ENCODE measurements around the gene SNCG. TPM values are rescaled to one million over a fixed set of nuclear protein-coding genes. Genes with fewer than 3 reads are reported as not detected.

Gene SNCG
- polyA plus RNA-seq, 3 donors, result 1.8 TPM; not detected in 2

GRCh38 chr10:86965986-86966654 lies 7.7 kb downstream of the SNCG start:
- Mint-ChIP-seq H3K4me3 (peak overlapping the region; percentile 66 to 82), H3K9me3 (peaks cover 0 to 7% (median 0%) of the 10 kb centered on the region in 7 donors), H3K4me1 (peaks cover 37% of the 10 kb centered on the region), H3K27me3 (ENCODE audit: low read depth in 3 of 3) (peaks cover 37 to 62% (median 45%) of the 10 kb centered on the region in 3 donors), H3K27ac (peak overlapping the region in 5 of 7 donors; percentile 9 to 66 (median 54)), H3K36me3 (peaks cover 0 to 4% of the 10 kb centered on the region in 2 donors)
- intact Hi-C loops (cut with micrococcal nuclease), result no loop called here
- no peaks in the 10 kb centered on the region for H3K9me3 ChIP-seq (replicated peaks in 1 of 2; ENCODE audit: control insufficient read depth in 1 of 2, insufficient read depth in 1 of 2, low read length in 2 of 2)
- peaks cover 19 to 36% of the 10 kb centered on the region in 2 donors for H3K27me3 ChIP-seq (ENCODE audit: control insufficient read depth in 2 of 2, insufficient read depth in 2 of 2, low read length in 2 of 2)
- DNase-seq, result no peak
- H3K27ac ChIP-seq (ENCODE audit: low read depth in 1 of 2, low read length in 2 of 2), result no peak overlapping the region
- H2AFZ ChIP-seq (ENCODE audit: insufficient read depth, low read depth, low read length, poor library complexity, severe bottlenecking), result peak overlapping the region; percentile 62
- peak overlapping the region in 1 of 3 experiments; percentile 24 for H3K4me3 ChIP-seq (replicated peaks in 1 of 3; ENCODE audit: low read depth in 2 of 3, low read length in 3 of 3)
- 33% methylated on average over 4 of the region's 11 CpGs for WGBS (ENCODE audit: insufficient coverage)
- H3K36me3 ChIP-seq (replicated peaks in 1 of 2; ENCODE audit: control insufficient read depth in 1 of 2, insufficient read depth in 2 of 2, low read length in 2 of 2), result no peaks in the 10 kb centered on the region
- no peaks in the 10 kb centered on the region for H3K79me2 ChIP-seq (ENCODE audit: insufficient read depth, low read length)
- peak overlapping the region; percentile 30 for H3K4me2 ChIP-seq (replicated peaks; ENCODE audit: extremely low read depth, low read length, poor library complexity, severe bottlenecking)
- H3K4me1 ChIP-seq (ENCODE audit: control insufficient read depth in 1 of 2, insufficient read depth in 2 of 2, low read length in 2 of 2), result peaks cover 43 to 48% of the 10 kb centered on the region in 2 donors
- H3K9ac ChIP-seq (ENCODE audit: insufficient read depth, low read length, poor library complexity, severe bottlenecking), result no peak overlapping the region
- no peak for TF ChIP-seq CTCF (IDR thresholded peaks at IDR 0.05)
- H4K20me1 ChIP-seq (ENCODE audit: insufficient read depth, low read length), result no peaks in the 10 kb centered on the region

- TF ChIP-seq CTCF (IDR thresholded peaks at IDR 0.05), result no peak
- Mint-ChIP-seq H3K27me3 (ENCODE audit: low read depth in 3 of 3) (peaks cover 47 to 74% (median 55%) of the 10 kb centered on the region in 3 donors), H3K36me3 (peaks cover 0 to 4% of the 10 kb centered on the region in 2 donors), H3K4me1 (peaks cover 40% of the 10 kb centered on the region), H3K4me3 (peak overlapping the region in 1 of 2 donors; percentile 73), H3K27ac (no peak overlapping the region), H3K9me3 (peaks cover 0 to 7% (median 0%) of the 10 kb centered on the region in 7 donors)
- no peak overlapping the region for H3K4me3 ChIP-seq (replicated peaks in 1 of 3; ENCODE audit: low read depth in 2 of 3, low read length in 3 of 3)
- WGBS (ENCODE audit: insufficient coverage), result 77% methylated on average over 6 of the region's 7 CpGs
- DNase-seq, result no peak
- no peaks in the 10 kb centered on the region for H4K20me1 ChIP-seq (ENCODE audit: insufficient read depth, low read length)
- no peaks in the 10 kb centered on the region for H3K79me2 ChIP-seq (ENCODE audit: insufficient read depth, low read length)
- peaks cover 19 to 45% of the 10 kb centered on the region in 2 donors for H3K27me3 ChIP-seq (ENCODE audit: control insufficient read depth in 2 of 2, insufficient read depth in 2 of 2, low read length in 2 of 2)
- H3K9me3 ChIP-seq (replicated peaks in 1 of 2; ENCODE audit: control insufficient read depth in 1 of 2, insufficient read depth in 1 of 2, low read length in 2 of 2), result no peaks in the 10 kb centered on the region
- H3K9ac ChIP-seq (ENCODE audit: insufficient read depth, low read length, poor library complexity, severe bottlenecking), result no peak overlapping the region
- peaks cover 43 to 53% of the 10 kb centered on the region in 2 donors for H3K4me1 ChIP-seq (ENCODE audit: control insufficient read depth in 1 of 2, insufficient read depth in 2 of 2, low read length in 2 of 2)
- no peak overlapping the region for H2AFZ ChIP-seq (ENCODE audit: insufficient read depth, low read depth, low read length, poor library complexity, severe bottlenecking)
- no peak overlapping the region for H3K27ac ChIP-seq (ENCODE audit: low read depth in 1 of 2, low read length in 2 of 2)
- H3K4me2 ChIP-seq (replicated peaks; ENCODE audit: extremely low read depth, low read length, poor library complexity, severe bottlenecking), result no peak overlapping the region
- no peaks in the 10 kb centered on the region for H3K36me3 ChIP-seq (replicated peaks in 1 of 2; ENCODE audit: control insufficient read depth in 1 of 2, insufficient read depth in 2 of 2, low read length in 2 of 2)
- intact Hi-C loops (cut with micrococcal nuclease), result no loop called here
These were observed 9.1 kb downstream of the SNCG start for GRCh38 chr10:86967481-86967941.
